PC-9 (cell line): ENCODE results near the gene SLC7A5.

ENCODE experiments used
- CTCF ChIP-seq: fragments of 200-600 bp; sonication (generic); conservative IDR thresholded peaks from 2 replicates; pipeline ENCODE4 v1.6.1; 2017; ENCODE audit warnings: mixed run types, antibody characterized with exemption, mild to moderate bottlenecking, moderate library complexity
- EZH2 ChIP-seq: fragments of 200-600 bp; sonication (generic); IDR thresholded peaks from 2 replicates; pipeline ENCODE4 v1.8.0; 2017; ENCODE audit warnings: antibody characterized with exemption, low read depth

- TF ChIP-seq CTCF (no peak), EZH2 (no peak)
Observed at GRCh38 chr16:87802670-87803069, 66.6 kb downstream of the SLC7A5 start.
